Measurements from ENCODE around the gene EPHA10. TPM values are rescaled to one million over a fixed set of nuclear protein-coding genes. Genes with fewer than 3 reads are reported as not detected.
"Not testable (repeated sequence)": the region's sequence is repeated elsewhere in the genome, so short reads cannot be mapped to it uniquely, and the experiment has no call there.

EPHA10 gene
- polyA plus RNA-seq, 1 donor from 2014 or later: 39.4 TPM

- Histone ChIP-seq H3K36me3 (ENCODE audit: insufficient read depth, low read length) (no peaks in the 10 kb centered on the region), H3K79me2 (replicated peaks; ENCODE audit: insufficient read depth, low read length) (peaks cover 19% of the 10 kb centered on the region), H3F3A (ENCODE audit: insufficient read depth, low read length, poor library complexity, severe bottlenecking) (no peaks in the 10 kb centered on the region), H3K9ac (ENCODE audit: low read length) (peak overlapping the region; percentile 59), H3K9me3 (ENCODE audit: low read length) (no peaks in the 10 kb centered on the region), H2AFZ (ENCODE audit: low read depth, low read length) (no peak overlapping the region), H3K4me2 (ENCODE audit: low read length) (peak overlapping the region; percentile 61), H3K4me3 (ENCODE audit: low read length) (peak overlapping the region; percentile 83), H3K27ac (ENCODE audit: low read length) (no peak overlapping the region), H4K20me1 (ENCODE audit: insufficient read depth) (no peaks in the 10 kb centered on the region), H3K27me3 (ENCODE audit: insufficient read depth, low read depth, low read length) (no peaks in the 10 kb centered on the region), H3K9me2 (ENCODE audit: insufficient read depth, low read length) (no peaks in the 10 kb centered on the region)
- no peak for TF ChIP-seq RAD21 (conservative IDR thresholded peaks at IDR 0.05)
- no peak for TF ChIP-seq REST (IDR thresholded peaks at IDR 0.05; ENCODE audit: borderline replicate concordance)
- TF ChIP-seq SMC3 (conservative IDR thresholded peaks at IDR 0.05; ENCODE audit: poor library complexity): no peak
- TF ChIP-seq CTCF (IDR thresholded peaks at IDR 0.05; ENCODE audit: poor library complexity, severe bottlenecking): no peak
- no peak for TF ChIP-seq EZH2 (IDR thresholded peaks at IDR 0.05; ENCODE audit: borderline replicate concordance, insufficient read depth, low read length, poor library complexity, severe bottlenecking)
- TF ChIP-seq EP300 (conservative IDR thresholded peaks at IDR 0.05; ENCODE audit: poor library complexity, severe bottlenecking): no peak
- no peak for TF ChIP-seq MXI1 (conservative IDR thresholded peaks at IDR 0.05; ENCODE audit: poor library complexity, severe bottlenecking)
- no peak for TF ChIP-seq TAF1 (IDR thresholded peaks at IDR 0.05; ENCODE audit: low read depth)
- no peak for TF ChIP-seq POLR2AphosphoS5 (IDR thresholded peaks at IDR 0.05)
Observed at GRCh38 chr1:37688926-37689325, 76.0 kb downstream of the EPHA10 start.

- H4K20me1 ChIP-seq (ENCODE audit: insufficient read depth); H3K9me3 ChIP-seq (ENCODE audit: low read length); H3K4me2 ChIP-seq (ENCODE audit: low read length); H3K27me3 ChIP-seq (ENCODE audit: insufficient read depth, low read depth, low read length); H2AFZ ChIP-seq (ENCODE audit: low read depth, low read length); H3K9me2 ChIP-seq (ENCODE audit: insufficient read depth, low read length); H3K27ac ChIP-seq (ENCODE audit: low read length); H3K4me3 ChIP-seq (ENCODE audit: low read length); H3K9ac ChIP-seq (ENCODE audit: low read length); H3K36me3 ChIP-seq (ENCODE audit: insufficient read depth, low read length); H3F3A ChIP-seq (ENCODE audit: insufficient read depth, low read length, poor library complexity, severe bottlenecking): not testable (repeated sequence)
- peaks cover 17% of the 10 kb centered on the region for H3K79me2 ChIP-seq (replicated peaks; ENCODE audit: insufficient read depth, low read length)
Observed at GRCh38 chr1:37687764-37688163, 77.2 kb downstream of the EPHA10 start.

GRCh38 chr1:37685722-37686121, 79.2 kb downstream of the EPHA10 start:
- no peak overlapping the region for H3K9ac ChIP-seq (ENCODE audit: low read length)
- H3K27ac ChIP-seq (ENCODE audit: low read length): no peak overlapping the region
- peaks cover 14% of the 10 kb centered on the region for H3K79me2 ChIP-seq (replicated peaks; ENCODE audit: insufficient read depth, low read length)
- peaks cover 6% of the 10 kb centered on the region for H3K36me3 ChIP-seq (ENCODE audit: insufficient read depth, low read length)
- H4K20me1 ChIP-seq (ENCODE audit: insufficient read depth): no peaks in the 10 kb centered on the region
- no peaks in the 10 kb centered on the region for H3K27me3 ChIP-seq (ENCODE audit: insufficient read depth, low read depth, low read length)
- H3F3A ChIP-seq (ENCODE audit: insufficient read depth, low read length, poor library complexity, severe bottlenecking): no peaks in the 10 kb centered on the region
- no peak overlapping the region for H2AFZ ChIP-seq (ENCODE audit: low read depth, low read length)
- H3K4me3 ChIP-seq (ENCODE audit: low read length): no peak overlapping the region
- H3K9me2 ChIP-seq (ENCODE audit: insufficient read depth, low read length): no peaks in the 10 kb centered on the region
- TF ChIP-seq EZH2 (IDR thresholded peaks at IDR 0.05; ENCODE audit: borderline replicate concordance, insufficient read depth, low read length, poor library complexity, severe bottlenecking) (no peak), POLR2AphosphoS5 (IDR thresholded peaks at IDR 0.05) (no peak), SMC3 (conservative IDR thresholded peaks at IDR 0.05; ENCODE audit: poor library complexity) (no peak), CTCF (IDR thresholded peaks at IDR 0.05; ENCODE audit: poor library complexity, severe bottlenecking) (no peak), REST (IDR thresholded peaks at IDR 0.05; ENCODE audit: borderline replicate concordance) (no peak), MXI1 (conservative IDR thresholded peaks at IDR 0.05; ENCODE audit: poor library complexity, severe bottlenecking) (no peak), RAD21 (conservative IDR thresholded peaks at IDR 0.05) (no peak), EP300 (conservative IDR thresholded peaks at IDR 0.05; ENCODE audit: poor library complexity, severe bottlenecking) (no peak), TAF1 (IDR thresholded peaks at IDR 0.05; ENCODE audit: low read depth) (no peak)
- no peak overlapping the region for H3K4me2 ChIP-seq (ENCODE audit: low read length)
- H3K9me3 ChIP-seq (ENCODE audit: low read length): no peaks in the 10 kb centered on the region
